Embryonic facial prominence (tissue), 1 donor: ENCODE results near the gene DPP3.

Experiments
- DNase-seq: peaks from one replicate; pipeline ENCODE4 v3.0.0-alpha.2; 2016; ENCODE audit errors: extremely low spot score

DPP3 gene

GRCh38 chr11:66556086-66556485, 75.9 kb downstream of the DPP3 start:
- DNase-seq = no peak

DNA sequence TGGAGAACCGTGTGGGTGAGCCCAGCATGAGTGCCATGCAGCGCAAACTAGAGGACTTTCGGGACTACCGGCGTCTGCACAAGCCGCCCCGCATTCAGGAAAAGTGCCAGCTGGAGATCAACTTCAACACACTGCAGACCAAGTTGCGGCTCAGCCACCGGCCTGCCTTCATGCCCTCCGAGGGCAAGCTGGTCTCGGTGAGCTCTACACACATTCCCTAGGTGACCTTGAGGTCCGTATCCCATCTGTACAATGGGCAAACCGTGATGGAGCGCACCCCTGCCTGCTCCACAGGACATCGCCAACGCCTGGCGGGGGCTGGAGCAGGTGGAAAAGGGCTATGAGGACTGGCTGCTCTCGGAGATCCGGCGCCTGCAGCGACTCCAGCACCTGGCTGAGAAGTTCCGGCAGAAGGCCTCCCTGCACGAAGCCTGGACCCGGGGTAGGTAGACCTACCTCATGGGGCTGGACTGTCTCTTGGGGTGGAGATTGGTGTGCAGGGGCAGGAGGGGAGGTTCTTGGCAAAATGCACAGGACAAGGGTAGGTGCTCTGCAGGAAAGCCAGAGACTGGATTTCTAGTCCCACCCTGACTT, 77.6 kb downstream of the DPP3 start:
- no peak for DNase-seq
